MM.1S (cell line): ENCODE measurements around the gene HCN1.
"Not testable (repeated sequence)": the region's sequence is repeated elsewhere in the genome, so short reads cannot be mapped to it uniquely, and the experiment has no call there.

ENCODE experiments used
- EZH2 ChIP-seq: fragments of 300-600 bp; sonication (generic); optimal IDR thresholded peaks from 2 replicates; pipeline ENCODE3; 2017; ENCODE audit warnings: low read depth, mild to moderate bottlenecking, antibody characterized with exemption, low read length, mixed read lengths
- EZH2phosphoT487 ChIP-seq: fragments of 300-600 bp; sonication (generic); IDR thresholded peaks from 2 replicates; pipeline ENCODE4 v1.6.1; 2018; ENCODE audit warnings: antibody characterized with exemption, low read length
- TF ChIP-seq, protein P1 (sequence below): fragments of 300-600 bp; sonication (generic); IDR thresholded peaks from 2 replicates; pipeline ENCODE4 v1.5.1; 2016; ENCODE audit warnings: antibody characterized with exemption, low read length, mixed read lengths

DNA sequence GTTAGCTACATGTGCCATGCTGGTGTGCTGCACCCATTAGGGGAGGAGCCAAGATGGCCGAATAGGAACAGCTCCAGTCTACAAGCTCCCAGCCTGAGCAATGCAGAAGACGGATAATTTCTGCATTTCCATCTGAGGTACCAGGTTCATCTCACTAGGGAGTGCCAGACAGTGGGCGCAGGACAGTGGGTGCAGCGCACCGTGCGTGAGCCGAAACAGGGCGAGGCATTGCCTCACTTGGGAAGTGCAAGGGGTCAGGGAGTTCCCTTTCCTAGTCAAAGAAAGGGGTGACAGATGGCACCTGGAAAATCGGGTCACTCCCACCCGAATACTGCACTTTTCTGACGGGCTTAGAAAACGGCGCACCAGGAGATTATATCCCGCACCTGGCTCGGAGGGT lies 251.3 kb downstream of the HCN1 start:
- not testable (repeated sequence) for TF ChIP-seq EZH2, EZH2phosphoT487
- TF ChIP-seq, protein P1, sequence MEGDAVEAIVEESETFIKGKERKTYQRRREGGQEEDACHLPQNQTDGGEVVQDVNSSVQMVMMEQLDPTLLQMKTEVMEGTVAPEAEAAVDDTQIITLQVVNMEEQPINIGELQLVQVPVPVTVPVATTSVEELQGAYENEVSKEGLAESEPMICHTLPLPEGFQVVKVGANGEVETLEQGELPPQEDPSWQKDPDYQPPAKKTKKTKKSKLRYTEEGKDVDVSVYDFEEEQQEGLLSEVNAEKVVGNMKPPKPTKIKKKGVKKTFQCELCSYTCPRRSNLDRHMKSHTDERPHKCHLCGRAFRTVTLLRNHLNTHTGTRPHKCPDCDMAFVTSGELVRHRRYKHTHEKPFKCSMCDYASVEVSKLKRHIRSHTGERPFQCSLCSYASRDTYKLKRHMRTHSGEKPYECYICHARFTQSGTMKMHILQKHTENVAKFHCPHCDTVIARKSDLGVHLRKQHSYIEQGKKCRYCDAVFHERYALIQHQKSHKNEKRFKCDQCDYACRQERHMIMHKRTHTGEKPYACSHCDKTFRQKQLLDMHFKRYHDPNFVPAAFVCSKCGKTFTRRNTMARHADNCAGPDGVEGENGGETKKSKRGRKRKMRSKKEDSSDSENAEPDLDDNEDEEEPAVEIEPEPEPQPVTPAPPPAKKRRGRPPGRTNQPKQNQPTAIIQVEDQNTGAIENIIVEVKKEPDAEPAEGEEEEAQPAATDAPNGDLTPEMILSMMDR, result not testable (repeated sequence)
